Measurements from ENCODE around the gene PLCL1.

Gene PLCL1

GRCh38 chr2:197890168-197890567, 85.8 kb downstream of the PLCL1 start:
- DNase-seq, result no peak

GRCh38 chr2:197891897-197892442, 87.6 kb downstream of the PLCL1 start:
- DNase-seq, result peak; percentile 42

GRCh38 chr2:197893403-197894177, 89.2 kb downstream of the PLCL1 start:
- no peak for DNase-seq

- DNase-seq, result no peak
Measured at GRCh38 chr2:197894751-197895274, 90.4 kb downstream of the PLCL1 start.

GRCh38 chr2:197897960-197898678, 93.7 kb downstream of the PLCL1 start:
- no peak for DNase-seq

GRCh38 chr2:197904446-197904845, 100.1 kb downstream of the PLCL1 start:
- peak; percentile 38 for DNase-seq

- DNase-seq, result no peak
Measured at GRCh38 chr2:197908156-197908555, 103.8 kb downstream of the PLCL1 start.

GRCh38 chr2:197908990-197909776, 104.8 kb downstream of the PLCL1 start:
- DNase-seq, result no peak

GRCh38 chr2:197911667-197912066, 107.3 kb downstream of the PLCL1 start:
- no peak for DNase-seq

GRCh38 chr2:197913084-197913483, 108.7 kb downstream of the PLCL1 start:
- no peak for DNase-seq

- DNase-seq, result no peak
Measured at GRCh38 chr2:197914778-197915177, 110.4 kb downstream of the PLCL1 start.

GRCh38 chr2:197915548-197916265, 111.3 kb downstream of the PLCL1 start:
- no peak for DNase-seq

GRCh38 chr2:197919487-197919886, 115.1 kb downstream of the PLCL1 start:
- no peak for DNase-seq

GRCh38 chr2:197920088-197920487, 115.7 kb downstream of the PLCL1 start:
- DNase-seq, result no peak

GRCh38 chr2:197920592-197921201, 116.3 kb downstream of the PLCL1 start:
- no peak for DNase-seq

GRCh38 chr2:197924483-197924882, 120.1 kb downstream of the PLCL1 start:
- DNase-seq, result no peak

GRCh38 chr2:197925204-197925603, 120.8 kb downstream of the PLCL1 start:
- DNase-seq, result no peak

- DNase-seq, result no peak
Measured at GRCh38 chr2:197925976-197926375, 121.6 kb downstream of the PLCL1 start.

GRCh38 chr2:197926673-197927072, 122.3 kb downstream of the PLCL1 start:
- no peak for DNase-seq

GRCh38 chr2:197927994-197928393, 123.6 kb downstream of the PLCL1 start:
- DNase-seq, result no peak

- no peak for DNase-seq
Measured at GRCh38 chr2:197929008-197929885, 124.9 kb downstream of the PLCL1 start.
